ENCODE results near the gene JMJD6.

JMJD6 gene

GRCh38 chr17:76683921-76684745 lies 42.3 kb downstream of the JMJD6 start:
- H3K9me3 ChIP-seq (ENCODE audit: low read length): no peaks in the 10 kb centered on the region
- no peaks in the 10 kb centered on the region for H3K79me2 ChIP-seq (ENCODE audit: insufficient read depth, low read length)
- no peaks in the 10 kb centered on the region for H3K9me2 ChIP-seq (ENCODE audit: low read depth, low read length)
- no peak overlapping the region for H2AFZ ChIP-seq (ENCODE audit: low read length)
- H3K4me1 ChIP-seq (ENCODE audit: insufficient read depth, low read length, severe bottlenecking): no peaks in the 10 kb centered on the region
- H3K27ac ChIP-seq (ENCODE audit: low read depth, low read length, poor library complexity, severe bottlenecking): no peak overlapping the region
- no peak overlapping the region for H3K9ac ChIP-seq (ENCODE audit: low read length)
- peaks cover 16% of the 10 kb centered on the region; the same call in 1 of the 2 replicates for H3K27me3 ChIP-seq (ENCODE audit: insufficient read depth, low read length)
- H3K4me3 ChIP-seq (ENCODE audit: low read depth, low read length, poor library complexity, severe bottlenecking): no peak overlapping the region
- no peaks in the 10 kb centered on the region for H3K36me3 ChIP-seq (ENCODE audit: insufficient read depth, low read length)
- TF ChIP-seq CTCF (IDR thresholded peaks at IDR 0.05; ENCODE audit: low read length) (no peak), EZH2 (IDR thresholded peaks at IDR 0.05; ENCODE audit: borderline replicate concordance, low read length) (no peak)
- H4K20me1 ChIP-seq (ENCODE audit: insufficient read depth, low read length): no peaks in the 10 kb centered on the region
- H3K4me2 ChIP-seq (ENCODE audit: low read length): no peak overlapping the region
- H3F3A ChIP-seq (ENCODE audit: insufficient read depth, low read length): no peaks in the 10 kb centered on the region

- TF ChIP-seq CTCF (IDR thresholded peaks at IDR 0.05; ENCODE audit: low read length) (peak; percentile 63), EZH2 (IDR thresholded peaks at IDR 0.05; ENCODE audit: borderline replicate concordance, low read length) (no peak)
- H3K79me2 ChIP-seq (ENCODE audit: insufficient read depth, low read length): no peaks in the 10 kb centered on the region
- no peaks in the 10 kb centered on the region for H3K36me3 ChIP-seq (ENCODE audit: insufficient read depth, low read length)
- no peak overlapping the region for H2AFZ ChIP-seq (ENCODE audit: low read length)
- H3F3A ChIP-seq (ENCODE audit: insufficient read depth, low read length): no peaks in the 10 kb centered on the region
- no peaks in the 10 kb centered on the region for H3K9me2 ChIP-seq (ENCODE audit: low read depth, low read length)
- no peak overlapping the region for H3K4me3 ChIP-seq (ENCODE audit: low read depth, low read length, poor library complexity, severe bottlenecking)
- H3K4me2 ChIP-seq (ENCODE audit: low read length): no peak overlapping the region
- H3K27me3 ChIP-seq (ENCODE audit: insufficient read depth, low read length): peaks cover 16% of the 10 kb centered on the region; the same call in 1 of the 2 replicates
- no peak overlapping the region for H3K27ac ChIP-seq (ENCODE audit: low read depth, low read length, poor library complexity, severe bottlenecking)
- H4K20me1 ChIP-seq (ENCODE audit: insufficient read depth, low read length): no peaks in the 10 kb centered on the region
- H3K4me1 ChIP-seq (ENCODE audit: insufficient read depth, low read length, severe bottlenecking): peaks cover 7% of the 10 kb centered on the region
- H3K9ac ChIP-seq (ENCODE audit: low read length): no peak overlapping the region
- no peaks in the 10 kb centered on the region for H3K9me3 ChIP-seq (ENCODE audit: low read length)
Observed at GRCh38 chr17:76683011-76683755, 43.2 kb downstream of the JMJD6 start.

GRCh38 chr17:76682296-76682695 lies 44.1 kb downstream of the JMJD6 start:
- H3K9ac ChIP-seq (ENCODE audit: low read length): no peak overlapping the region
- H3K9me3 ChIP-seq (ENCODE audit: low read length): no peaks in the 10 kb centered on the region
- no peak overlapping the region for H3K4me3 ChIP-seq (ENCODE audit: low read depth, low read length, poor library complexity, severe bottlenecking)
- H3K79me2 ChIP-seq (ENCODE audit: insufficient read depth, low read length): no peaks in the 10 kb centered on the region
- H3K4me1 ChIP-seq (ENCODE audit: insufficient read depth, low read length, severe bottlenecking): peaks cover 12% of the 10 kb centered on the region
- no peak overlapping the region for H3K27ac ChIP-seq (ENCODE audit: low read depth, low read length, poor library complexity, severe bottlenecking)
- H4K20me1 ChIP-seq (ENCODE audit: insufficient read depth, low read length): no peaks in the 10 kb centered on the region
- no peaks in the 10 kb centered on the region for H3K36me3 ChIP-seq (ENCODE audit: insufficient read depth, low read length)
- H3K27me3 ChIP-seq (ENCODE audit: insufficient read depth, low read length): peaks cover 16% of the 10 kb centered on the region; the same call in 1 of the 2 replicates
- no peaks in the 10 kb centered on the region for H3K9me2 ChIP-seq (ENCODE audit: low read depth, low read length)
- no peak overlapping the region for H3K4me2 ChIP-seq (ENCODE audit: low read length)
- no peaks in the 10 kb centered on the region for H3F3A ChIP-seq (ENCODE audit: insufficient read depth, low read length)
- TF ChIP-seq EZH2 (IDR thresholded peaks at IDR 0.05; ENCODE audit: borderline replicate concordance, low read length) (no peak), CTCF (IDR thresholded peaks at IDR 0.05; ENCODE audit: low read length) (no peak)
- H2AFZ ChIP-seq (ENCODE audit: low read length): no peak overlapping the region
